Measurements from ENCODE around the gene BACH1. TPM values are rescaled to one million over a fixed set of nuclear protein-coding genes. Genes with fewer than 3 reads are reported as not detected.

BACH1 gene
- total RNA-seq, 1 experiment from 2014 or later, result 20.0 TPM

- POLR2A ChIA-PET, result no interaction called here
- H3K9me3 ChIP-seq (ENCODE audit: control insufficient read depth, insufficient read depth, low read depth, low read length), result no peaks in the 10 kb centered on the region
- CTCF ChIA-PET, result no interaction called here
- TF ChIP-seq SIN3A (IDR thresholded peaks at IDR 0.05; ENCODE audit: borderline replicate concordance, insufficient read depth, low read depth, low read length) (no peak), POLR2AphosphoS5 (IDR thresholded peaks at IDR 0.05; ENCODE audit: low read depth, low read length) (no peak), TCF7L2 (IDR thresholded peaks at IDR 0.05; ENCODE audit: low read depth, low read length) (no peak), REST (IDR thresholded peaks at IDR 0.05; ENCODE audit: insufficient read depth in 1 of 2, low read depth in 2 of 2, low read length in 1 of 2) (no peak), CTCF (IDR thresholded peaks at IDR 0.05) (no peak)
- H3K4me3 ChIP-seq (ENCODE audit: low read depth in 2 of 2, low read length in 2 of 2), result no peak overlapping the region
- H3K27me3 ChIP-seq (ENCODE audit: control insufficient read depth, insufficient read depth, low read length), result no peaks in the 10 kb centered on the region
- intact Hi-C loops (cut with micrococcal nuclease; ENCODE audit: unreplicated experiment) (no loop called here), in situ Hi-C loops (cut with HindIII; ENCODE audit: low pct_unique_long_range_greater_than_20kb, low sequenced_read_pairs) (no loop called here)
- H3K36me3 ChIP-seq (ENCODE audit: control insufficient read depth, insufficient read depth, low read length), result no peaks in the 10 kb centered on the region
- H3K27ac ChIP-seq (ENCODE audit: low read length), result no peak overlapping the region
- ATAC-seq (no peak), DNase-seq (ENCODE audit: low read depth, low spot score) (no peak)
- no TSS peak for BruUV-seq (replicated peaks)
- H3K4me1 ChIP-seq (ENCODE audit: control insufficient read depth, insufficient read depth, low read length), result no peaks in the 10 kb centered on the region
Observed at GRCh38 chr21:29260461-29260860, 38.3 kb upstream of the BACH1 start.

- ATAC-seq, result no peak
- POLR2A ChIA-PET, result no interaction called here
Observed at GRCh38 chr21:29261555-29262540, 36.9 kb upstream of the BACH1 start.

More at GRCh38 chr21:29261555-29262540, 36.9 kb upstream of the BACH1 start:
- no peaks in the 10 kb centered on the region for H3K36me3 ChIP-seq (ENCODE audit: control insufficient read depth, insufficient read depth, low read length)
- H3K27ac ChIP-seq (ENCODE audit: low read length), result no peak overlapping the region
- no peaks in the 10 kb centered on the region for H3K9me3 ChIP-seq (ENCODE audit: control insufficient read depth, insufficient read depth, low read depth, low read length)
- DNase-seq (ENCODE audit: low read depth, low spot score), result no peak
- H3K27me3 ChIP-seq (ENCODE audit: control insufficient read depth, insufficient read depth, low read length), result no peaks in the 10 kb centered on the region
- intact Hi-C loops (cut with micrococcal nuclease; ENCODE audit: unreplicated experiment) (no loop called here), in situ Hi-C loops (cut with HindIII; ENCODE audit: low pct_unique_long_range_greater_than_20kb, low sequenced_read_pairs) (no loop called here)
- H3K4me3 ChIP-seq (ENCODE audit: low read depth in 2 of 2, low read length in 2 of 2), result no peak overlapping the region
- no peaks in the 10 kb centered on the region for H3K4me1 ChIP-seq (ENCODE audit: control insufficient read depth, insufficient read depth, low read length)
- BruUV-seq (replicated peaks), result no TSS peak
- TF ChIP-seq REST (IDR thresholded peaks at IDR 0.05; ENCODE audit: insufficient read depth in 1 of 2, low read depth in 2 of 2, low read length in 1 of 2), result no peak
- no peak for TF ChIP-seq CTCF (IDR thresholded peaks at IDR 0.05)
- TF ChIP-seq SIN3A (IDR thresholded peaks at IDR 0.05; ENCODE audit: borderline replicate concordance, insufficient read depth, low read depth, low read length), result no peak
- no peak for TF ChIP-seq POLR2AphosphoS5 (IDR thresholded peaks at IDR 0.05; ENCODE audit: low read depth, low read length)
- TF ChIP-seq TCF7L2 (IDR thresholded peaks at IDR 0.05; ENCODE audit: low read depth, low read length), result no peak
- CTCF ChIA-PET, result no interaction called here
